ENCODE results near the gene ALG1L2.
A peak's percentile ranks its signal among the peaks of the same experiment; 100 is the strongest.
"Not testable (repeated sequence)": the region's sequence is repeated elsewhere in the genome, so short reads cannot be mapped to it uniquely, and the experiment has no call there.

ALG1L2 gene

GRCh38 chr3:130081351-130081881, at the start of gene ALG1L2:
ALG1L2 (plus strand) TSS chr3:130081831; CDS start chr3:130082017, 186 bp downstream.
- no peaks in the 10 kb centered on the region for H3K27me3 ChIP-seq (ENCODE audit: control insufficient read depth, insufficient read depth, low read length)
- H3K36me3 ChIP-seq (ENCODE audit: control insufficient read depth, insufficient read depth, low read length): no peaks in the 10 kb centered on the region
- H3K9ac ChIP-seq (ENCODE audit: low read depth, low read length): no peak within 1 kb of the TSS
- no peaks in the 10 kb centered on the region for H3K9me3 ChIP-seq (ENCODE audit: control insufficient read depth, insufficient read depth, low read length)
- H3K4me3 ChIP-seq (ENCODE audit: low read depth, low read length): no peak within 1 kb of the TSS
- no peak within 1 kb of the TSS for H3K27ac ChIP-seq (ENCODE audit: low read depth, low read length)
- H3K4me1 ChIP-seq (ENCODE audit: control insufficient read depth, insufficient read depth, low read length): no peaks in the 10 kb centered on the region

- not testable (repeated sequence) for H3K27ac ChIP-seq (ENCODE audit: low read depth, low read length); H3K4me1 ChIP-seq (ENCODE audit: control insufficient read depth, insufficient read depth, low read length); H3K9me3 ChIP-seq (ENCODE audit: control insufficient read depth, insufficient read depth, low read length); H3K4me3 ChIP-seq (ENCODE audit: low read depth, low read length); H3K9ac ChIP-seq (ENCODE audit: low read depth, low read length); H3K27me3 ChIP-seq (ENCODE audit: control insufficient read depth, insufficient read depth, low read length); H3K36me3 ChIP-seq (ENCODE audit: control insufficient read depth, insufficient read depth, low read length)
Measured at GRCh38 chr3:130037126-130037815, 44.4 kb upstream of the ALG1L2 start.

- H3K27me3 ChIP-seq (ENCODE audit: control insufficient read depth, insufficient read depth, low read length); H3K36me3 ChIP-seq (ENCODE audit: control insufficient read depth, insufficient read depth, low read length); H3K4me3 ChIP-seq (ENCODE audit: low read depth, low read length); H3K9ac ChIP-seq (ENCODE audit: low read depth, low read length); H3K9me3 ChIP-seq (ENCODE audit: control insufficient read depth, insufficient read depth, low read length); H3K27ac ChIP-seq (ENCODE audit: low read depth, low read length); H3K4me1 ChIP-seq (ENCODE audit: control insufficient read depth, insufficient read depth, low read length): not testable (repeated sequence)
Measured at GRCh38 chr3:130042736-130043135, 38.9 kb upstream of the ALG1L2 start.

GRCh38 chr3:130043658-130044057, 38.0 kb upstream of the ALG1L2 start:
- H3K27me3 ChIP-seq (ENCODE audit: control insufficient read depth, insufficient read depth, low read length): not testable (repeated sequence)

GRCh38 chr3:130044370-130044769, 37.3 kb upstream of the ALG1L2 start:
- Histone ChIP-seq H3K4me3 (ENCODE audit: low read depth, low read length) (no peak overlapping the region), H3K27ac (ENCODE audit: low read depth, low read length) (no peak overlapping the region), H3K9me3 (ENCODE audit: control insufficient read depth, insufficient read depth, low read length) (no peaks in the 10 kb centered on the region), H3K36me3 (ENCODE audit: control insufficient read depth, insufficient read depth, low read length) (no peaks in the 10 kb centered on the region), H3K27me3 (ENCODE audit: control insufficient read depth, insufficient read depth, low read length) (no peaks in the 10 kb centered on the region), H3K9ac (ENCODE audit: low read depth, low read length) (no peak overlapping the region), H3K4me1 (ENCODE audit: control insufficient read depth, insufficient read depth, low read length) (no peaks in the 10 kb centered on the region)

More at GRCh38 chr3:130043658-130044057, 38.0 kb upstream of the ALG1L2 start:
- H3K9me3 ChIP-seq (ENCODE audit: control insufficient read depth, insufficient read depth, low read length); H3K9ac ChIP-seq (ENCODE audit: low read depth, low read length); H3K4me3 ChIP-seq (ENCODE audit: low read depth, low read length); H3K4me1 ChIP-seq (ENCODE audit: control insufficient read depth, insufficient read depth, low read length); H3K27ac ChIP-seq (ENCODE audit: low read depth, low read length); H3K36me3 ChIP-seq (ENCODE audit: control insufficient read depth, insufficient read depth, low read length): not testable (repeated sequence)

- H3K27me3 ChIP-seq (ENCODE audit: control insufficient read depth, insufficient read depth, low read length): no peaks in the 10 kb centered on the region
- H3K4me3 ChIP-seq (ENCODE audit: low read depth, low read length): no peak overlapping the region
- H3K27ac ChIP-seq (ENCODE audit: low read depth, low read length): no peak overlapping the region
- H3K36me3 ChIP-seq (ENCODE audit: control insufficient read depth, insufficient read depth, low read length): no peaks in the 10 kb centered on the region
- no peak overlapping the region for H3K9ac ChIP-seq (ENCODE audit: low read depth, low read length)
- H3K4me1 ChIP-seq (ENCODE audit: control insufficient read depth, insufficient read depth, low read length): no peaks in the 10 kb centered on the region
- no peaks in the 10 kb centered on the region for H3K9me3 ChIP-seq (ENCODE audit: control insufficient read depth, insufficient read depth, low read length)
Measured at GRCh38 chr3:130048726-130049125, 32.9 kb upstream of the ALG1L2 start.

GRCh38 chr3:130052366-130052765, 29.3 kb upstream of the ALG1L2 start:
- H3K36me3 ChIP-seq (ENCODE audit: control insufficient read depth, insufficient read depth, low read length); H3K9ac ChIP-seq (ENCODE audit: low read depth, low read length); H3K9me3 ChIP-seq (ENCODE audit: control insufficient read depth, insufficient read depth, low read length); H3K4me3 ChIP-seq (ENCODE audit: low read depth, low read length); H3K4me1 ChIP-seq (ENCODE audit: control insufficient read depth, insufficient read depth, low read length); H3K27ac ChIP-seq (ENCODE audit: low read depth, low read length); H3K27me3 ChIP-seq (ENCODE audit: control insufficient read depth, insufficient read depth, low read length): not testable (repeated sequence)

GRCh38 chr3:130052965-130053364, 28.7 kb upstream of the ALG1L2 start:
- H3K4me3 ChIP-seq (ENCODE audit: low read depth, low read length); H3K27ac ChIP-seq (ENCODE audit: low read depth, low read length); H3K36me3 ChIP-seq (ENCODE audit: control insufficient read depth, insufficient read depth, low read length); H3K9ac ChIP-seq (ENCODE audit: low read depth, low read length); H3K4me1 ChIP-seq (ENCODE audit: control insufficient read depth, insufficient read depth, low read length); H3K27me3 ChIP-seq (ENCODE audit: control insufficient read depth, insufficient read depth, low read length); H3K9me3 ChIP-seq (ENCODE audit: control insufficient read depth, insufficient read depth, low read length): not testable (repeated sequence)

GRCh38 chr3:130057536-130058266, 23.9 kb upstream of the ALG1L2 start:
- not testable (repeated sequence) for H3K4me3 ChIP-seq (ENCODE audit: low read depth, low read length); H3K36me3 ChIP-seq (ENCODE audit: control insufficient read depth, insufficient read depth, low read length); H3K9me3 ChIP-seq (ENCODE audit: control insufficient read depth, insufficient read depth, low read length); H3K9ac ChIP-seq (ENCODE audit: low read depth, low read length); H3K27me3 ChIP-seq (ENCODE audit: control insufficient read depth, insufficient read depth, low read length)
- Histone ChIP-seq H3K27ac (ENCODE audit: low read depth, low read length) (peak overlapping the region; percentile 81), H3K4me1 (ENCODE audit: control insufficient read depth, insufficient read depth, low read length) (peaks cover 16% of the 10 kb centered on the region)

GRCh38 chr3:130058267-130058657, 23.4 kb upstream of the ALG1L2 start:
- Histone ChIP-seq H3K27ac (ENCODE audit: low read depth, low read length) (peak overlapping the region; percentile 81), H3K4me1 (ENCODE audit: control insufficient read depth, insufficient read depth, low read length) (peaks cover 16% of the 10 kb centered on the region)
- H3K9ac ChIP-seq (ENCODE audit: low read depth, low read length); H3K36me3 ChIP-seq (ENCODE audit: control insufficient read depth, insufficient read depth, low read length); H3K27me3 ChIP-seq (ENCODE audit: control insufficient read depth, insufficient read depth, low read length); H3K9me3 ChIP-seq (ENCODE audit: control insufficient read depth, insufficient read depth, low read length); H3K4me3 ChIP-seq (ENCODE audit: low read depth, low read length): not testable (repeated sequence)

- not testable (repeated sequence) for H3K4me3 ChIP-seq (ENCODE audit: low read depth, low read length); H3K27me3 ChIP-seq (ENCODE audit: control insufficient read depth, insufficient read depth, low read length); H3K36me3 ChIP-seq (ENCODE audit: control insufficient read depth, insufficient read depth, low read length); H3K9ac ChIP-seq (ENCODE audit: low read depth, low read length); H3K9me3 ChIP-seq (ENCODE audit: control insufficient read depth, insufficient read depth, low read length)
- peaks cover 16% of the 10 kb centered on the region for H3K4me1 ChIP-seq (ENCODE audit: control insufficient read depth, insufficient read depth, low read length)
- H3K27ac ChIP-seq (ENCODE audit: low read depth, low read length): peak overlapping the region; percentile 81
Measured at GRCh38 chr3:130058716-130059115, 22.9 kb upstream of the ALG1L2 start.
